HCT116 (cell line): ENCODE measurements around the gene SH3BGR. TPM values are rescaled to one million over a fixed set of nuclear protein-coding genes. Genes with fewer than 3 reads are reported as not detected.

Source experiments
- ATAC-seq: fragments of 200-7000 bp; cut with Tn5 transposase; 2 replicates; pipeline ENCODE4 v1.9.1; 2020; ENCODE audit warnings: mild to moderate bottlenecking, moderate library complexity
- BruUV-seq: library from RNA; stranded (reverse); fragments of 400-500 nt; replicated peaks from 2 replicates; lab custom pipeline; 2021; lab: Mats Ljungman, UMichigan
- CTCF ChIA-PET: fragments of 300-600 bp; sonication (Branson Sonifier 250); formaldehyde crosslinking; loops from one replicate; lab custom pipeline; 2021; ENCODE audit warnings: antibody characterized with exemption; lab: Charles Lee
- POLR2A ChIA-PET: fragments of 300-600, 350-600 bp; sonication (Branson Sonifier 250); formaldehyde crosslinking; loops from one replicate; lab custom pipeline; 2021; ENCODE audit warnings: antibody characterized with exemption; lab: Charles Lee
- RAD21 ChIA-PET, 2 experiments: fragments of 300-600 bp; sonication (Branson Sonifier 250); formaldehyde crosslinking; loops; one replicate each; lab custom pipeline; 2023; ENCODE audit warnings: low total read pairs in 2 of 2; ENCODE audit not compliant: uncharacterized antibody in 2 of 2, unreplicated experiment in 2 of 2, low non-redundant PET in 1 of 2; lab: Charles Lee
- DNase-seq: peaks from one replicate; pipeline ENCODE4 v3.0.0-alpha.2; 2010; ENCODE audit warnings: low read depth, low spot score
- H2AFZ ChIP-seq: fragments of 200-600 bp; shearing (Covaris generic), sonication (generic); 2 replicates; pipeline ENCODE4 v1.6.1; 2017; ENCODE audit warnings: low read depth, mixed run types, mixed read lengths, antibody characterized with exemption, low read length; ENCODE audit not compliant: poor library complexity, severe bottlenecking
- H3K27ac ChIP-seq: 2 replicates; pipeline ENCODE4 v1.5.1; 2012; ENCODE audit warnings: low read depth, low read length
- H3K27me3 ChIP-seq: fragments of 200-600 bp; sonication (generic); 2 replicates; pipeline ENCODE4 v1.6.1; 2016; ENCODE audit warnings: mixed run types, low read length, mixed read lengths; ENCODE audit not compliant: insufficient read depth
- H3K36me3 ChIP-seq, 2 experiments: fragments of 200-500 bp in 1 of 2; fragments of 200-600 bp in 1 of 2; sonication (Bioruptor generic) in 1 of 2; sonication (generic) in 1 of 2; 2 replicates each; pipeline versions ENCODE4 v1.5.1 to v1.6.1; 2014 to 2016; ENCODE audit warnings: low read length in 2 of 2, inconsistent platforms in 1 of 2, mixed read lengths in 1 of 2, mixed run types in 1 of 2; ENCODE audit not compliant: insufficient read depth in 2 of 2, control insufficient read depth in 1 of 2
- H3K4me1 ChIP-seq, 2 experiments: fragments of 200-600 bp in 1 of 2; sonication (generic) in 1 of 2; 2 replicates each; pipeline versions ENCODE4 v1.5.1 to v1.6.1; 2012 to 2017; ENCODE audit warnings: low read length in 2 of 2, inconsistent platforms in 1 of 2, mild to moderate bottlenecking in 1 of 2, mixed read lengths in 1 of 2, mixed run types in 1 of 2, moderate library complexity in 1 of 2; ENCODE audit not compliant: insufficient read depth in 2 of 2, control insufficient read depth in 1 of 2
- H3K4me2 ChIP-seq: fragments of 200-600 bp; sonication (generic); 2 replicates; pipeline ENCODE4 v1.6.1; 2017; ENCODE audit warnings: mixed run types, low read length, mixed read lengths
- H3K4me3 ChIP-seq, 2 experiments: fragments of 200-600 bp in 1 of 2; sonication (generic) in 1 of 2; replicated peaks in 1 of 2; 2 replicates each; pipeline ENCODE4 v1.5.1; 2011 to 2016; ENCODE audit warnings: low read length in 2 of 2, control low read depth in 1 of 2, low read depth in 1 of 2, mild to moderate bottlenecking in 1 of 2, mixed read lengths in 1 of 2, mixed run types in 1 of 2
- H3K79me2 ChIP-seq: fragments of 200-600 bp; sonication (generic); 2 replicates; pipeline ENCODE4 v1.6.1; 2017; ENCODE audit warnings: mild to moderate bottlenecking, mixed run types, low read length, moderate library complexity, mixed read lengths; ENCODE audit not compliant: insufficient read depth
- H3K9ac ChIP-seq: fragments of 200-600 bp; sonication (generic); 2 replicates; pipeline ENCODE4 v1.6.1; 2016; ENCODE audit warnings: low read length, mixed read lengths
- H3K9me2 ChIP-seq: fragments of 200-600 bp; sonication (generic), shearing (Covaris generic); 2 replicates; pipeline ENCODE4 v1.6.1; 2017; ENCODE audit warnings: mixed run types, mild to moderate bottlenecking, moderate library complexity; ENCODE audit not compliant: insufficient read depth
- H3K9me3 ChIP-seq, 2 experiments: fragments of 200-500 bp in 1 of 2; fragments of 200-600 bp in 1 of 2; sonication (Bioruptor generic) in 1 of 2; sonication (generic) in 1 of 2; 2 replicates each; pipeline ENCODE4 v1.6.1; 2014 to 2017; ENCODE audit warnings: low read length in 2 of 2, mixed read lengths in 2 of 2, inconsistent platforms in 1 of 2, low read depth in 1 of 2, mild to moderate bottlenecking in 1 of 2, mixed run types in 1 of 2, moderate library complexity in 1 of 2; ENCODE audit not compliant: control insufficient read depth in 1 of 2, insufficient read depth in 1 of 2
- H4K20me1 ChIP-seq: fragments of 200-600 bp; sonication (generic), shearing (Covaris generic); 2 replicates; pipeline ENCODE4 v1.6.1; 2017; ENCODE audit warnings: mixed run types, mild to moderate bottlenecking, moderate library complexity; ENCODE audit not compliant: insufficient read depth
- ATF3 ChIP-seq: IDR thresholded peaks from 2 replicates; pipeline ENCODE4 v1.6.1; 2012
- CBX3 ChIP-seq: IDR thresholded peaks from 2 replicates; pipeline ENCODE4 v1.6.1; 2012; ENCODE audit warnings: low read depth
- EGR1 ChIP-seq: IDR thresholded peaks from 2 replicates; pipeline ENCODE4 v1.6.1; 2012; ENCODE audit warnings: low read depth
- FOSL1 ChIP-seq: IDR thresholded peaks from 2 replicates; pipeline ENCODE4 v1.6.1; 2012; ENCODE audit warnings: low read depth
- RAD21 ChIP-seq: IDR thresholded peaks from 2 replicates; pipeline ENCODE4 v1.6.1; 2012; ENCODE audit warnings: low read depth, mild to moderate bottlenecking
- REST ChIP-seq: IDR thresholded peaks from 2 replicates; pipeline ENCODE4 v1.6.1; 2012; ENCODE audit warnings: low read depth
- SIN3A ChIP-seq: IDR thresholded peaks from 2 replicates; pipeline ENCODE4 v1.6.1; 2012; ENCODE audit warnings: low read depth
- TCF7L2 ChIP-seq: IDR thresholded peaks from 2 replicates; pipeline ENCODE4 v1.7.0; 2011; ENCODE audit warnings: borderline replicate concordance, inconsistent platforms; ENCODE audit not compliant: insufficient read depth, insufficient read length; ENCODE audit errors: extremely low read depth
- ZBTB33 ChIP-seq: IDR thresholded peaks from 2 replicates; pipeline ENCODE4 v1.6.1; 2011; ENCODE audit warnings: mild to moderate bottlenecking, low read length, moderate library complexity; ENCODE audit not compliant: insufficient replicate concordance; ENCODE audit errors: extremely low read depth
- ZFX ChIP-seq: fragments of 450-650 bp; IDR thresholded peaks from 2 replicates; pipeline ENCODE4 v1.6.1; 2017
- intact Hi-C: fragments of 100-400 bp; cut with micrococcal nuclease; formaldehyde crosslinking; loops from 2 replicates; pipeline ENCODE4 v1.10.0; 2022
- total RNA-seq: library from RNA; stranded (reverse); gene quantifications from one replicate; pipeline ENCODE4 v1.2.1, GENCODE V29; 2021; ENCODE audit not compliant: unreplicated experiment

The SH3BGR gene
- total RNA-seq, 1 experiment from 2014 or later, result 4.8 TPM

DNA sequence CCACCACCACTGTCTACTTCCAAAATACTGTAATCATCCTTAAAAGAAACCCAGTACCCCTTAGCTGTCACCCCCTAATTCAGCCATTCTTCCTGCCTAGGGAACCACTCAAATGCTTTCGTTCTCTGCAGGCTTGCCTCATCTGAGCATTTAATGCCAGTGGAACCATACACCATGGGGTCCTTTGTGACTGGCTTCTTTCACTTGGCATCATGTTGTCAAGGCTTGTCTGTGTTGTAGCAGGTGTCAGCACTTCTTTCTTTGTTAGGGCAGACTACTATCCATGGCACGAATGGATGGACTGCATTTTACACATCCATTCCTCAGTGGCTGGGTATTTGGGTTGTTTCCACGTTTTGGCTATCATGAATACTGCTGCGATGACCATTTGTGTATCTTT, 28.5 kb downstream of the SH3BGR start:
- ChIA-PET RAD21 (no interaction called here), POLR2A (no interaction called here), CTCF (no interaction called here)
- no peaks in the 10 kb centered on the region for H3K27me3 ChIP-seq
- H3K9ac ChIP-seq, result no peak overlapping the region
- no peaks in the 10 kb centered on the region for H4K20me1 ChIP-seq
- TF ChIP-seq ATF3 (no peak), ZBTB33 (no peak), TCF7L2 (no peak), ZFX (no peak), CBX3 (no peak), REST (no peak), SIN3A (no peak), EGR1 (no peak), FOSL1 (no peak), RAD21 (no peak)
- BruUV-seq, result no TSS peak
- H3K27ac ChIP-seq, result no peak overlapping the region
- no peaks in the 10 kb centered on the region for H3K9me2 ChIP-seq
- intact Hi-C loops, result no loop called here
- H3K9me3 ChIP-seq, result no peaks in the 10 kb centered on the region
- no peak for ATAC-seq
- no peak overlapping the region for H2AFZ ChIP-seq
- no peak overlapping the region for H3K4me2 ChIP-seq
- H3K4me1 ChIP-seq, result no peaks in the 10 kb centered on the region
- no peaks in the 10 kb centered on the region for H3K79me2 ChIP-seq
- no peak overlapping the region for H3K4me3 ChIP-seq
- no peak for DNase-seq
- H3K36me3 ChIP-seq, result no peaks in the 10 kb centered on the region
